AG04449 (cell line): ENCODE data around the gene CST11.

Experiments
- CTCF ChIA-PET: fragments of 350-600 bp; formaldehyde crosslinking; extraction: SDS; loops from one replicate; lab custom pipeline; 2021; ENCODE audit warnings: antibody characterized with exemption; lab: Yijun Ruan, JAX
- POLR2A ChIA-PET: fragments of 400-600, 350-600 bp; formaldehyde crosslinking; extraction: SDS; loops from one replicate; lab custom pipeline; 2020; ENCODE audit warnings: antibody characterized with exemption, inconsistent platforms; lab: Yijun Ruan, JAX
- DNase-seq: peaks from one replicate; pipeline ENCODE4 v3.0.0-alpha.2; 2010; ENCODE audit warnings: low read depth, low spot score
- H3K4me3 ChIP-seq: 2 replicates; pipeline ENCODE4 v1.5.1; 2011; ENCODE audit warnings: low read depth, mild to moderate bottlenecking, control low read depth, low read length
- TF ChIP-seq, protein P1 (sequence below): IDR thresholded peaks from one replicate; pipeline ENCODE4 v1.5.1; 2011; ENCODE audit warnings: mild to moderate bottlenecking, moderate library complexity, low read length, control low read depth, inconsistent platforms; ENCODE audit not compliant: insufficient read depth; ENCODE audit errors: missing control alignments

CST11 gene

GRCh38 chr20:23435626-23436539, 16.8 kb downstream of the CST11 start:
- no peak for DNase-seq
- TF ChIP-seq, protein P1, sequence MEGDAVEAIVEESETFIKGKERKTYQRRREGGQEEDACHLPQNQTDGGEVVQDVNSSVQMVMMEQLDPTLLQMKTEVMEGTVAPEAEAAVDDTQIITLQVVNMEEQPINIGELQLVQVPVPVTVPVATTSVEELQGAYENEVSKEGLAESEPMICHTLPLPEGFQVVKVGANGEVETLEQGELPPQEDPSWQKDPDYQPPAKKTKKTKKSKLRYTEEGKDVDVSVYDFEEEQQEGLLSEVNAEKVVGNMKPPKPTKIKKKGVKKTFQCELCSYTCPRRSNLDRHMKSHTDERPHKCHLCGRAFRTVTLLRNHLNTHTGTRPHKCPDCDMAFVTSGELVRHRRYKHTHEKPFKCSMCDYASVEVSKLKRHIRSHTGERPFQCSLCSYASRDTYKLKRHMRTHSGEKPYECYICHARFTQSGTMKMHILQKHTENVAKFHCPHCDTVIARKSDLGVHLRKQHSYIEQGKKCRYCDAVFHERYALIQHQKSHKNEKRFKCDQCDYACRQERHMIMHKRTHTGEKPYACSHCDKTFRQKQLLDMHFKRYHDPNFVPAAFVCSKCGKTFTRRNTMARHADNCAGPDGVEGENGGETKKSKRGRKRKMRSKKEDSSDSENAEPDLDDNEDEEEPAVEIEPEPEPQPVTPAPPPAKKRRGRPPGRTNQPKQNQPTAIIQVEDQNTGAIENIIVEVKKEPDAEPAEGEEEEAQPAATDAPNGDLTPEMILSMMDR = no peak
- no peak overlapping the region for H3K4me3 ChIP-seq
- ChIA-PET CTCF (interaction anchor here (1.0 to 2.0 kb wide), 2 partner anchors 9 to 171 kb away, joined by 5 read pairs; no protein-coding TSS in a partner anchor), POLR2A (no interaction called here)

DNA sequence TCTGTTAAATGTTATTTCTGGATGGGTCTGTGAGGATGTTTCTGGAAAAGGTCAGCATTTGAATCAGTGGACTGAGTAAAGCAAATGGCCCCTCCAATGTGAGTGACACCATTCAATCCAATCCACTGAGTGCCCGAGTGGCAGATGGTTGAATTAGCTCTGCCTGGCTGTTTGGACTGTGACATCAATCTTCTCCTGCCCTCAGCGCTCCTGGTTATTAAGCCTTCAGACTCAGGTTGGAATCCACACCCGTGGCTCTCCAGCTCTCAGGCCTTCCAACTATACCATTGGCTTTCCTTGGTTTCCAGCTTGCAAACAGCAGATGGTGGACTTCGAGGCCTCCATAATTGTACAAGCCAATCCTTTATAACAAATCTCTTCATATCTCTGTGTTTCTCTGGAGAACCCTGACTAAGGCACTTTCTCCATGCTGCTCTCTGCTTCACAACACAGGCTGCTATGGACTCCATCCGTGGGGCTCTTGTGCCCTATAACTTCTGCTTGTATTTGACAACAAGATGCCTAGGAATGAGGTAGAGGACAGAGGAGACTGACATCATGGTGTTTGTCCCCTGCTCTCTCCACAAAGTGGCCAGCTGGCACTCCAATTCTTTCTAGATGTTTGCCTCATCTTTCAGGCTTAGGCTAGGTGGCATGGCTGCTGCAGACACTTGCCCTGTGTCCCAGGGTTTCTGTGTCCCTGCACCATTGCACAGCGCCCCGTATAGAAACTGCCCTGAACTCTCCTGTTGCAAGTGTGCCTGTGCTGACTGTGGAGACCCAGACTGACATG, 18.0 kb downstream of the CST11 start:
- H3K4me3 ChIP-seq = no peak overlapping the region
- ChIA-PET POLR2A (no interaction called here), CTCF (interaction anchor here (1.2 to 2.2 kb wide), 2 partner anchors 8 to 13 kb away, joined by 3 to 15 read pairs; partner anchors contain the start of gene NAPB)
- TF ChIP-seq, protein P1 = no peak
- no peak for DNase-seq

DNA sequence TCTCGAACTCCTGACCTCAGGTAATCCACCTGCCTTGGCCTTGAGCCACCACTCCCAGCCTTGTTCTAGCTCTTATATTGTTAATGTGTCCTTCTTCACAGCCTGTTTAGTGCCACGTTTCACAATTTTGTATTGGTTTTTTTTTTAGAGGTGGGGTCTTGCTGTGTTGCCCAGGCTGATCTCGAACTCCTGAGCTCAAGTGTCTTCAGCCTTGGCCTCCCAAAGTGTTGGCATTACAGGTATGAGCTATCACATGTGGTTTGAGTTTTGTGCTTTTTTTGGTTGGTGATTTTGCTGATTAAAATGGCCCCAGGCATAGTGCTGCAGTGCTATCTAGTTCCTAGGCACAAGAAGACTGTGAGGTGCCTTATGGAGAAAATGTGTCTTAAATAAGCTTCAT, 19.0 kb downstream of the CST11 start:
- TF ChIP-seq, protein P1 = no peak
- no peak overlapping the region for H3K4me3 ChIP-seq
- DNase-seq = no peak
- ChIA-PET POLR2A (no interaction called here), CTCF (interaction anchor here (1.2 to 2.2 kb wide), 2 partner anchors 9 to 12 kb away, joined by 3 to 15 read pairs; partner anchors contain the start of gene NAPB)

DNA sequence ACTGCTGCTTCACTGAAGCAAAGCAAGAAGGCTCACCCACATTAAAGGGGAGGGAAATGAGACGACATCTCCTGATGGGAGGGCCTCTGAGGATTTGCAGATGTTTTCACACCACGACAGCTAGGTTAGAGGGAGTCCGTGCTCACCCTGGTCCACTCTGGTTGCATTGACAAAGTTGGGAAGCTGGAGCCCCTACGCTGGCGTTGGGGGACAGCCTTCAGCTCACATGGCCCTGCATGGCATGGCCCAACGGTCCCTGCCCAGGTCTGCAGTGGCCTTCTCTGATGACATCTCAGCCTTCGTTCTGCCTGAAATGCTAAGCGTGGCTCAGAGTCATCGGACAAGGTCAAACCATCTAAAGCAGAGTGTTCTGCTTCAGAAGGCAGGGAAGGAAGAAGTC, 27.5 kb downstream of the CST11 start:
- TF ChIP-seq, protein P1 = no peak

GRCh38 chr20:23420943-23421931, 31.4 kb downstream of the CST11 start, which contains the start of gene NAPB:
NAPB (minus strand) TSS chr20:23421488; CDS start chr20:23421402, 86 bp downstream.
- POLR2A ChIA-PET = interaction anchor here (0.9 kb wide), 1 partner anchor 71 kb away, joined by 5 read pairs; the partner anchor contains the start of gene NXT1
- peak within 1 kb of the TSS; percentile 90 for H3K4me3 ChIP-seq
- CTCF ChIA-PET = interaction anchor here (0.7 to 5.9 kb wide), 11 partner anchors 9 to 186 kb away, joined by 3 to 43 read pairs (median 5); partner anchors contain the start of genes CSTL1 and NXT1
- TF ChIP-seq, protein P1 = peak; percentile 67
- no peak for DNase-seq

More for the DNA sequence above, 27.5 kb downstream of the CST11 start:
- no peak for DNase-seq
- CTCF ChIA-PET = interaction anchor here (0.7 kb wide), 1 partner anchor 13 kb away, joined by 3 read pairs; no protein-coding TSS in a partner anchor
- POLR2A ChIA-PET = no interaction called here
- H3K4me3 ChIP-seq = no peak overlapping the region
